Dermis microvascular lymphatic vessel endothelial cell (primary cell): ENCODE results near the gene SPR. TPM values are rescaled to one million over a fixed set of nuclear protein-coding genes. Genes with fewer than 3 reads are reported as not detected.

Experiments
- DNase-seq, 2 donors: peaks; one replicate each; pipeline versions ENCODE4 v3.0.0 to v3.0.0-alpha.2; 2010; ENCODE audit warnings: low read depth in 2 of 2
- total RNA-seq: library from RNA; depleted of rRNA; stranded (reverse); fragments of >200 nt; gene quantifications from 2 replicates; pipeline ENCODE4 v1.2.1, GENCODE V29; 2014

The SPR gene
- 33.9 and 45.8 TPM in 2 replicates for total RNA-seq

DNA sequence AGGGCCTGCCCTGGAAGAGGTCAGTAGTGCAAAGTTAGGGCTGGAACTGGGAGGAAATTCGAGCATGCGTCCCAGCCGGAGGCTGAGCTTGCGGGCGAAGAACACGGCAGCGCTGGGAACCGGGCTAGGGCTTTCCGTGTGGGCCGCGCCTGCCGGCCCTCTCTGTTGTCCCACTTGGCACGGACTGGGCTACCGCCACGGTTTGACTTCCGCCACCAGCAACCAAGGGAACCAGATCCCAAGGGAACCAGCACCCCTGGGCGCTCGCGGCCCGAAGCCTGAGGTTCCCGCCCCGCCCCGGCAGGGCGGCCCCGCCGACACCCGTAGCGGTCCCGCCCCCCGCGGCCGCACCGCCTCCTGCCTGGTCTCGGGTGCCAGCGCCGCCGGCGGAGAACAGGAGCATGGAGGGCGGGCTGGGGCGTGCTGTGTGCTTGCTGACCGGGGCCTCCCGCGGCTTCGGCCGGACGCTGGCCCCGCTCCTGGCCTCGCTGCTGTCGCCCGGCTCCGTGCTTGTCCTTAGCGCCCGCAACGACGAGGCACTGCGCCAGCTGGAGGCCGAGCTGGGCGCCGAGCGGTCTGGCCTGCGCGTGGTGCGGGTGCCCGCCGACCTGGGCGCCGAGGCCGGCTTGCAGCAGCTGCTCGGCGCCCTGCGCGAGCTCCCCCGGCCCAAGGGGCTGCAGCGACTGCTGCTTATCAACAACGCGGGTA, at the start of gene SPR:
Gene SPR (plus strand): TSS at position 377 of the 708 bp plus-strand sequence. CDS start 25 bp downstream, at position 402.
- peak; percentile 16 to 73 for DNase-seq

GRCh38 chr2:72840066-72840465, 47.1 kb upstream of the SPR start:
- no peak for DNase-seq

DNA sequence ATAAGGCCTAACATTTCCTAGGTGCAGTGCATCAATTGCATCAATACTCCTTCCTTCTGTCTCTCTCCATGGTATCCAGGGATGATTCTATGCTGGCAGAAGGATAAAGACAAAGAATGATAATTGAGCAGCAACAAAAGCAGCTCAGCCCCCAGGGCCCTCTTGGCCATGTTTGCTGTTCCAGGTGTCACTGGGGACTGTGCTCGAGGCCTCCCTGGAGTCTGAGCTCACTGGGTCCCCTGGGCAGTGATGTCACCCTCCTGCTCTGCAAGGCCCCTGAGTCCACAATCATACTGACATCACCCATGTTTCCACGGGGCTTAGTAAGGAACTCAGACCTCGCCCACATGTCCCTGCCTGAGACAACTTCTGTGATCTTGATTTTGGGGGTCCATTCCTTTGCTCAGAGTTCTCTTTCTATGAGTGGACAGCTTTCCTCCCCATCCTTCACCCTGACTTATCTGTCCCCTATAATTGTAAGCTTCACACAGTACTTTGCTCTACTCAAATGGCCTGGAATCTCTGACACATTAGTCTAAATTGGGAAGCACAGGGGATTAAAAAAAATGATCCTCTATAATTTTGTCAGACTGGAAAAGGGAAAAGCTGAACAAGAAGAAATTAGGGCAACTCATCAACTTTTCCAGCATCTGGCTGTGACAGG, 45.6 kb upstream of the SPR start:
- DNase-seq = no peak

DNA sequence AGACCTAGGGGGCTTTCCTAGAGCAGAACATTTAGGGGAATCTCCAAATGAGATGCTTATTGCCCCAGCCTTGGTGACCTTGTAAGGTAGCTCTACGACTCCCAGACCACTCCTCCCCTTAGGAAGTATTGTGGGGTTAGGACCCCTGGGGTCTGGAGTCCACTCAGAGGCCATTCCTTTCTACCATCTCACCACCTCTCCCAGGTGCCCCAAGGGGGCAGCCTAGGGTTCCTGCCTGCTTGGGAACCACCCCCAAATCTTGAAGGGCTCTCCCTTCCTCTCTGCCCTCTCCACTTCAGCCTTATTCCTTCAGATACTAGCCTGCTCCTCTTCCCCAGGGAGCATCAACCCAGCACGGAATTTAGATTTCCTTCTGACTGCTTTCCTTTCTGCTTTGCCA, 43.9 kb upstream of the SPR start:
- DNase-seq = no peak

- no peak for DNase-seq
These were observed 40.8 kb upstream of the SPR start for GRCh38 chr2:72846171-72847095.

- DNase-seq = no peak
These were observed 39.5 kb upstream of the SPR start for GRCh38 chr2:72847534-72848315.

- no peak for DNase-seq
These were observed 38.6 kb upstream of the SPR start for GRCh38 chr2:72848436-72849137.

- no peak for DNase-seq
These were observed 38.1 kb upstream of the SPR start for GRCh38 chr2:72849138-72849462.

DNA sequence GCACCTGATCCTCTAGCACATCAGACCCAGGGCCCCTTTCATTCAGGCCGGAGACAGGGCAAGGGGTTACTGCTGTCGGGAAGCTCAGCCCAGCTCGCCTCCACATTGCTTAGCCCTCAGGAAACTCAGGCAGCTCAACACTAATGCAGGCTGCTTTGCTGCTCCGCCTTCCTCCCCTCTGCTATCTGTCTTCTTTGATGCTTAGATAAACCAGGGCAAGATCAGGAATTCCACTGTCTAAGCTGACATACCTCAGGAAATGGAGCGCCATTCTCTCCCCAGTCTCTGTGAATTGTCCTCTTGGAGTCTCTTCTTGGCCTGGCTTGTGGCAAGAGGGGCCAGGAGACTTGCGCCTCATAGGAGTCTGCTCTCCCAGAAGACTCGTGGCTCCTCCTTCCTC, 35.9 kb upstream of the SPR start:
- DNase-seq = no peak

GRCh38 chr2:72859831-72860262, 27.4 kb upstream of the SPR start:
- DNase-seq = peak; percentile 57 to 74

DNA sequence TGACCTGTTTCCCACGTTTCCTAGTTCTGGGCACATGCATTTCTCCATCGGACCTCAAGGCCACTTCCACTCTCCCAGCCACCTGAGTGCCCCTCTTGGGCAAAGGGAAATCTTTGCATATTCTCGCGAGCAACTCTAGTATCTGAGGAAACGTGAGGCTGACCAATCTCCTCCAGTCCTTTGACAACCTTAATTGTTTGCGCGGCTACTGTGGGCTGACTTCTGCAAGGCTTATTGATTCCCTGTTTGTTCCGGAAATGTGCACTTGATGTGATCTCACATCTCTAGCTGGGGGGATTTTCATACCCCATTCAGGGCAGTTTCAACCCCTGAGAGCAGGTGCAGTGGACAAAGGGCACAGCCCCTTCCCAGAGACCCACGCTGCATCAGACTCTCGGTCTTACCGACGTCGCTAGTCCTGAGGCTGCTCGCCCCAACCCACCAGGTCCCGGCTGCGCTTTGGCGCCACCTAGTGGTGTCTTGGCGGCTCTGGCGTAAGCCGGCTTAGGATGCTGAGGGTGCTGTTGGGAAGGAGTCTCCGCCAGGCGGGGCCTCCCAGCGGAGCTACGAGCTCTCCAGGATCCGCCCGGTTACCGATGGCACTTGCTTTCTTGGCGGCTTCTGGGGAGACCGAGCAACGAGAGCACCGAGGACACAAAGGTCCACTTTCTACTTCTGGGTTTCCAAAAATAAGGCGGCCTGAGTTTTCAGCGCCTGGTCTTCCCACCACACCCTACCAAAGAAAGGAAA, 24.8 kb upstream of the SPR start:
- DNase-seq = peak; percentile 47 to 85

GRCh38 chr2:72863046-72863445, 24.2 kb upstream of the SPR start:
- no peak for DNase-seq

GRCh38 chr2:72864500-72864899, 22.7 kb upstream of the SPR start:
- DNase-seq = peak in 1 of 2 donors; percentile 36

DNA sequence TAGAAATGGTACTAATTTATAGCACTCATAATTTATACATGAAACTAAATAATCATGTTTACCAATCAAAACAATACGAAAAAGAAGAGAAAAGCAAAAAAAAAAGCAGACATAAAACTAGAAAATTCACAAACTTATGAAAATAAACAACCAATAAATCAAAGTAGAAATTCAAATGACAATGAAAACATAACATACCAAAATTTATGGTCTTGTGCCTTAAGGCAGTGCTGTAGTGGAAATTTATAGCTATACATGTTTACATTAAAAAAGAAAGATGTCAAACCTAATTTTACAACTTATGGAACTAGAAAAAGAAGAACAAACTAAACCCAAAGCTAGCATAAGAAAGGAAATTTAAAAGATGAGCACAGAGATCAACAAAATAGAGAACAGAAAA, 16.1 kb upstream of the SPR start:
- no peak for DNase-seq

DNA sequence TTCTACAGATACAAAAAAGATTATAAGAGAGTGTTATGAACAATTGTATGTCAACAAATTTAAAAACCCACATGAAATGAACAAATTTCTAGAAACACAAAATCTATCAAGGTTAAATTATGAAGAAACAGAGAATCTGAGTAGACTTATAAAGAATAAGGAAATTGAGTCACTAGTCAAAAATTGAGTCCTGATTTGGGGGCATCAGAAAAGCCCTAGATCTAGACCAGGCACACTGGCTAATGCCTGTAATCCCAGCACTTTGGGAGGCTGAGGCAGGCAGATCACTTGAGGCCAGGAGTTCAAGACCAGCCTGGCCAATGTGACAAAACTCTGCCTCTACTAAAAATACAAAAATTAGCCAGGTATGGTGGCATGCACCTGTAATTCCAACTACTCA, 15.3 kb upstream of the SPR start:
- DNase-seq = no peak

DNA sequence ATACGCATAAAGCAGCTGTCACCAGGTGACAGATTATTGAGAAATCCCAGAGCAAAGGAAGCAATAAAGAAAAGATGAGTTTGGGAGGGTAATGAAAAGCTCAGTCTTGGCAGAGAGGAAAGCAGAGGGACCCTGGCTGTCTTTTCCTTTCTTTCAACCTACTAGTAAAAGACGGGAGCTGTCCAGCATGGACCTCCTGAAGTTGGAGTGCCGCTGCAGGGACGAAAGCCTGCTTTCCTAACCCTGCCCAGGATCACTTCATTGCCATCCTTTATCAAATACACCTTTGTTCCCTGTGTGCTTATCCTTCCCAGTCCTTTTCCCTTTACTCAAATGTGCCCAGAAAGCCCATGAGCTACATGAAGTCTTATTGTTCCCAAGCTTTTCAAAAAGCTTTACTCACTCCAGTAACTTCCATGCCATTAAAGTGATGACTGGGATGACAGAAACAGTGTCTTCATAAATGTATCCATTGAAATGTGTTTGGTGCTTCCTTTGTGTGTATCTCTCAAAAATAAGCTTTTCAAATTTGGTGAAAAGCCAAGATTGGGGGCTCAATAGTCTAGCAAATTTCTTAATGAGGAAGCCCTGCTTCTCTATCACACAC, 3.7 kb upstream of the SPR start:
- peak; percentile 9 to 55 for DNase-seq

DNA sequence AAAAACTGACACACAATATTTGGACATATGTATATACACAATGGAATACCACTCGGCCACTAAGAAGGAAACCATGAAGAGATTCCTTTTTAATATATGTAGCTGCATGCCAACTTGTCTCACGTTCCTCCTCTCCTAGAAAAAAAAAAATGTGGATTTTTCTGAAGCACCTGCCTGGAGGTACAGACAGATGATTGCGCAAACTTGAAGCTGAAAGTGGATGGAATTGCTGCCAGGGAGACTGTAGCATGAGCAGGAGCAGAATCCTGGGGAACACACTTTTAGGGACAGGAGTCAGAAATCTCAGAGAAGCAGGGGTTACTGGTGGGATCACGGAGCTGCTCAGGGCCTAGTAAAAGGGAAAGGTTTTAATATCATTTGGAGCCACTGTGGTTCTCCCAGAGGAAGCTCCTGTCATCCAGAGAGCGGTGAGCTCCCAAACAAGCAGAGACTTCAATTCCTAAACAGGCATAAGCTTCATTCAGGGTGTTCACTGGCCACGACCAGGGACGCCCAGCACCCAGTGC, 640 bp upstream of the SPR start:
- DNase-seq = no peak

DNA sequence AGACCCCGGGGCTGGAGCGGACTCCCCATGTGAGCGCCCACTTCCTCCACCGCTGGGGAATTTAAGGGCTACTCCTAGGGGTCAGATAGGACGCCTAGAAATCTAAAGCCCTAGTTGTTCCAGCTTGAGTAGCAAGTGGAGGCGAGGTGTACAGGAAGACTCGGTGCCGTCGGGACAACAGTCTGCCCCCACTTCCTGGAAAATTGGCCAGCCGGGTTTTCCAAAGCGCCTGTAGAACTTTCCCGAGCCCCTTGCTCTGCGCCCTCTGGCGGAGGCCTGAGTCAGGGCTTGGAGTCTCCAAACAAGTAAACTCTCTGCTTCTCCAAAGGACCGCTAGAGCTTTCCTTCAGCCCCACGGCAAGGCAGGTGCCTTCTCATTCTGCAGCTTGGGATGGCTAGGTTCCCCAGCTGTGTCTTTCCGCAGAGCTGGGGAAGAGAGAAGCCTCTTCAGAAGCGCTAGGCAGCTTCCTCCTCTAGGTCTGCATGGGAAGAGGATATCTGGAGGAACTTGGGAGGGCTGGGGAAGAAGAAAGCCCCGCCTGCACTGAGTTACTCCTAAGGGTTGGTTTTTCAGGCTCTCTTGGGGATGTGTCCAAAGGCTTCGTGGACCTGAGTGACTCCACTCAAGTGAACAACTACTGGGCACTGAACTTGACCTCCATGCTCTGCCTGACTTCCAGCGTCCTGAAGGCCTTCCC, 681 bp downstream of the SPR start:
- peak; percentile 72 to 87 for DNase-seq
